ENCODE results near the gene KCNJ6.
A peak's percentile ranks its signal among the peaks of the same experiment; 100 is the strongest.

The KCNJ6 gene

GRCh38 chr21:37835481-37835880, 80.8 kb downstream of the KCNJ6 start:
- Histone ChIP-seq H3K27ac (ENCODE audit: poor library complexity, severe bottlenecking) (no peak overlapping the region), H3K4me1 (ENCODE audit: insufficient read depth, poor library complexity, severe bottlenecking) (no peaks in the 10 kb centered on the region), H3K4me3 (ENCODE audit: severe bottlenecking) (no peak overlapping the region), H3K9me3 (ENCODE audit: severe bottlenecking) (no peaks in the 10 kb centered on the region), H3K36me3 (ENCODE audit: low read depth) (no peaks in the 10 kb centered on the region), H3K27me3 (ENCODE audit: insufficient read depth, poor library complexity, severe bottlenecking) (no peaks in the 10 kb centered on the region)
- TF ChIP-seq CTCF (IDR thresholded peaks at IDR 0.05; ENCODE audit: poor library complexity, severe bottlenecking): no peak
- ATAC-seq (ENCODE audit: low read depth) (no peak), DNase-seq (ENCODE audit: low spot score) (no peak)

DNA sequence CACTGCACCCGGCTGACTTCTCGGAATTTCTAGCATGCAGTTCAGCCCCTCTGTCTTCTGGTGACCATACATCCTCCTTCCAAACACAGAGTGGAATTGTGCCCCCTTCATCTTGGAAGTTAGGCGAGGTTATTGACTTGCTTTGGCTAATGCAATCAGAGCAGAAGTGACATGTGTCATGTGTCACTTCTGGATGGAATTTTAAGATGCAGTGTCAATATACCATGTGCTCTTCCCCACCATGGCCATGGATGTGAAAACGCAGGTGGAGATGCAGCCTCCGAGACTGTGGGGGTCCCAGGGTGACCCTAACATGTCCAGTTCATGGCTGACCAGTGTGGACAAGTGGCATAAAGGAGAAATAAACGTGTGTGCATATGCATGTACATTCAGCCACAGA, 83.0 kb downstream of the KCNJ6 start:
- H3K36me3 ChIP-seq (ENCODE audit: low read depth): no peaks in the 10 kb centered on the region
- no peaks in the 10 kb centered on the region for H3K27me3 ChIP-seq (ENCODE audit: insufficient read depth, poor library complexity, severe bottlenecking)
- TF ChIP-seq CTCF (IDR thresholded peaks at IDR 0.05; ENCODE audit: poor library complexity, severe bottlenecking): no peak
- no peak overlapping the region for H3K27ac ChIP-seq (ENCODE audit: poor library complexity, severe bottlenecking)
- no peak overlapping the region for H3K4me3 ChIP-seq (ENCODE audit: severe bottlenecking)
- no peak for DNase-seq (ENCODE audit: low spot score)
- H3K9me3 ChIP-seq (ENCODE audit: severe bottlenecking): no peaks in the 10 kb centered on the region
- H3K4me1 ChIP-seq (ENCODE audit: insufficient read depth, poor library complexity, severe bottlenecking): no peaks in the 10 kb centered on the region
- no peak for ATAC-seq (ENCODE audit: low read depth)

- H3K36me3 ChIP-seq (ENCODE audit: low read depth): no peaks in the 10 kb centered on the region
- no peak for DNase-seq (ENCODE audit: low spot score)
- H3K27ac ChIP-seq (ENCODE audit: poor library complexity, severe bottlenecking): no peak overlapping the region
- no peaks in the 10 kb centered on the region for H3K9me3 ChIP-seq (ENCODE audit: severe bottlenecking)
- TF ChIP-seq CTCF (IDR thresholded peaks at IDR 0.05; ENCODE audit: poor library complexity, severe bottlenecking): no peak
- no peaks in the 10 kb centered on the region for H3K4me1 ChIP-seq (ENCODE audit: insufficient read depth, poor library complexity, severe bottlenecking)
- no peaks in the 10 kb centered on the region for H3K27me3 ChIP-seq (ENCODE audit: insufficient read depth, poor library complexity, severe bottlenecking)
- ATAC-seq (ENCODE audit: low read depth): peak; percentile 84
- no peak overlapping the region for H3K4me3 ChIP-seq (ENCODE audit: severe bottlenecking)
These were observed 86.8 kb downstream of the KCNJ6 start for GRCh38 chr21:37829447-37829846.

DNA sequence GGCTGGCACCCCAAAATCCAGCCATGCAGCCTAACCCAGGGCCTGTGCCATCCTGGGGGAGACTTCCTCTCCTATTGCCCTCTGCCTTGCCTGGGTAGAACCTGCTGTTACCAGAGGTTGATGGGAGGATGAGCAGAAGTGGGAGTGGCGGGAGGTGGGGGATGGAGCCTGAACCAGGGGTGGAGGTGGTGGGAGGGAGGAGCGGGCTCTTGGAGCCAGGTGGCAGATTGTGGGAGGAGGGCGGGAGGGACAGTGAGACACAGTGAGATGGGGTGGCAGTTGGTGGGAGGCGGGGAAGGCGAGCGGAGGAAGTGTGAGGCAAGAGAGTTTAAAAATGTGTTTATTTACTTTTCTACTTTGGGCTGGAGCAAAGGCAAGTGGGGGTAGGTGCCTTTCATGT, 87.3 kb downstream of the KCNJ6 start:
- H3K36me3 ChIP-seq (ENCODE audit: low read depth): no peaks in the 10 kb centered on the region

DNA sequence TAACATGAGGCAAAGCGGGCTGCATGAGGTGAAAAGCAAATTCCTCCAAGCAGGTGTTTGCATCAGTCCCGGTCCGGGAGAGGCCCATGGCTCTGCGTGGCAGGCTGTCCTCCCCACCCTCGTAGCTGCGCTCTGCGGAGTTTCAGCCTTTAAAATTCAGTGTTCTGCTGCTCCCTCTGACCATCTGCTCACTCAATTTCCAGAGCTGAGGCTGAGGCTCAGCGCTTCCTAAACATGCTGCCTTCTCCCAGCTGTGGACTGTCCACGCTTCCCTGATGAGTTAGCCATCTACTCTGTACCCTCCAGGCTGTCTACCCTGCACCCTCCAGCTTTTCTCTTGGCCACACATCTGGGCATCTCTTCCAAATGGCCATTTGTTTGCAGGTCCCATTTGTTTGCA, 87.7 kb downstream of the KCNJ6 start:
- TF ChIP-seq CTCF (IDR thresholded peaks at IDR 0.05; ENCODE audit: poor library complexity, severe bottlenecking): no peak
- ATAC-seq (ENCODE audit: low read depth): no peak
- Histone ChIP-seq H3K4me3 (ENCODE audit: severe bottlenecking) (no peak overlapping the region), H3K27ac (ENCODE audit: poor library complexity, severe bottlenecking) (no peak overlapping the region), H3K27me3 (ENCODE audit: insufficient read depth, poor library complexity, severe bottlenecking) (no peaks in the 10 kb centered on the region), H3K4me1 (ENCODE audit: insufficient read depth, poor library complexity, severe bottlenecking) (no peaks in the 10 kb centered on the region), H3K36me3 (ENCODE audit: low read depth) (no peaks in the 10 kb centered on the region), H3K9me3 (ENCODE audit: severe bottlenecking) (no peaks in the 10 kb centered on the region)
- DNase-seq (ENCODE audit: low spot score): no peak

More for the DNA sequence above, 87.3 kb downstream of the KCNJ6 start:
- no peaks in the 10 kb centered on the region for H3K4me1 ChIP-seq (ENCODE audit: insufficient read depth, poor library complexity, severe bottlenecking)
- DNase-seq (ENCODE audit: low spot score) (no peak), ATAC-seq (ENCODE audit: low read depth) (no peak)
- no peak for TF ChIP-seq CTCF (IDR thresholded peaks at IDR 0.05; ENCODE audit: poor library complexity, severe bottlenecking)
- no peaks in the 10 kb centered on the region for H3K9me3 ChIP-seq (ENCODE audit: severe bottlenecking)
- no peaks in the 10 kb centered on the region for H3K27me3 ChIP-seq (ENCODE audit: insufficient read depth, poor library complexity, severe bottlenecking)
- H3K27ac ChIP-seq (ENCODE audit: poor library complexity, severe bottlenecking): no peak overlapping the region
- no peak overlapping the region for H3K4me3 ChIP-seq (ENCODE audit: severe bottlenecking)

Measured in RWPE2 (cell line).